Liver (tissue), 9 donors: ENCODE results near the gene EFR3B. TPM values are rescaled to one million over a fixed set of nuclear protein-coding genes. Genes with fewer than 3 reads are reported as not detected.

ENCODE experiments used
- DNase-seq: peaks from one replicate; pipeline ENCODE4 v3.0.0-alpha.2; 2017; ENCODE audit warnings: low spot score
- H3K27ac ChIP-seq, 2 donors: one replicate each; pipeline ENCODE4 v1.7.0; 2013; ENCODE audit warnings: inconsistent platforms in 2 of 2, low read length in 2 of 2, control low read depth in 1 of 2, low read depth in 1 of 2, mild to moderate bottlenecking in 1 of 2
- H3K27me3 ChIP-seq, 4 donors: one replicate each; pipeline versions ENCODE4 v1.6.1 to v1.7.0; 2013; ENCODE audit warnings: low read length in 3 of 4, inconsistent platforms in 1 of 4, mild to moderate bottlenecking in 1 of 4, moderate library complexity in 1 of 4; ENCODE audit not compliant: control insufficient read depth in 4 of 4, insufficient read depth in 4 of 4
- H3K36me3 ChIP-seq, 4 donors: one replicate each; pipeline versions ENCODE4 v1.6.1 to v1.7.0; 2013; ENCODE audit warnings: low read length in 3 of 4, mild to moderate bottlenecking in 3 of 4, low read depth in 1 of 4, moderate library complexity in 1 of 4; ENCODE audit not compliant: control insufficient read depth in 4 of 4, insufficient read depth in 3 of 4
- H3K4me1 ChIP-seq, 4 donors: one replicate each; pipeline versions ENCODE4 v1.6.1 to v1.7.0; 2013; ENCODE audit warnings: low read length in 3 of 4, mild to moderate bottlenecking in 3 of 4, moderate library complexity in 1 of 4; ENCODE audit not compliant: control insufficient read depth in 4 of 4, insufficient read depth in 4 of 4
- H3K4me3 ChIP-seq, 3 donors: one replicate each; pipeline versions ENCODE4 v1.6.1 to v1.7.0; 2013; ENCODE audit warnings: low read length in 3 of 3, control low read depth in 1 of 3, low read depth in 1 of 3, mild to moderate bottlenecking in 1 of 3
- H3K9ac ChIP-seq, 2 donors: one replicate each; pipeline ENCODE4 v1.7.0; 2013; ENCODE audit warnings: low read length in 2 of 2, mild to moderate bottlenecking in 2 of 2, moderate library complexity in 2 of 2, control low read depth in 1 of 2, low read depth in 1 of 2
- H3K9me3 ChIP-seq, 4 donors: one replicate each; pipeline versions ENCODE4 v1.6.1 to v1.7.0; 2013; ENCODE audit warnings: low read length in 3 of 4; ENCODE audit not compliant: control insufficient read depth in 4 of 4
- ATF3 ChIP-seq: IDR thresholded peaks from 2 replicates; pipeline ENCODE4 v1.6.1; 2016; ENCODE audit warnings: antibody characterized with exemption
- CTCF ChIP-seq: fragments of 150-350 bp; IDR thresholded peaks from 2 replicates; pipeline ENCODE4 v1.5.1; 2017; ENCODE audit warnings: improper control_type of control experiment, low read depth, low read length; ENCODE audit not compliant: missing input control
- EGR1 ChIP-seq, 2 donors: IDR thresholded peaks; 2 replicates each; pipeline ENCODE4 v1.6.1; 2016 to 2018; ENCODE audit warnings: antibody characterized with exemption in 2 of 2, low read depth in 2 of 2
- FOXA2 ChIP-seq: IDR thresholded peaks from 2 replicates; pipeline ENCODE4 v1.6.1; 2016; ENCODE audit warnings: antibody characterized with exemption
- GABPA ChIP-seq, 2 donors: IDR thresholded peaks in 1 of 2; conservative IDR thresholded peaks in 1 of 2; 2 replicates each; pipeline ENCODE4 v1.6.1; 2016; ENCODE audit warnings: antibody characterized with exemption in 2 of 2, mild to moderate bottlenecking in 1 of 2, moderate library complexity in 1 of 2
- HNF4A ChIP-seq, 2 donors: conservative IDR thresholded peaks; 2 replicates each; pipeline ENCODE4 v1.6.1; 2016; ENCODE audit warnings: antibody characterized with exemption in 2 of 2, mild to moderate bottlenecking in 2 of 2
- HNF4G ChIP-seq: IDR thresholded peaks from 2 replicates; pipeline ENCODE4 v1.6.1; 2016; ENCODE audit warnings: antibody characterized with exemption
- MAX ChIP-seq: IDR thresholded peaks from 2 replicates; pipeline ENCODE4 v1.6.1; 2016; ENCODE audit warnings: antibody characterized with exemption
- NR2F2 ChIP-seq: IDR thresholded peaks from 2 replicates; pipeline ENCODE4 v1.6.1; 2016; ENCODE audit warnings: antibody characterized with exemption
- RAD21 ChIP-seq, 2 donors: IDR thresholded peaks; 2 replicates each; pipeline ENCODE4 v1.6.1; 2016; ENCODE audit warnings: antibody characterized with exemption in 2 of 2, mild to moderate bottlenecking in 2 of 2
- REST ChIP-seq: IDR thresholded peaks from 2 replicates; pipeline ENCODE4 v1.6.1; 2016; ENCODE audit warnings: antibody characterized with exemption, mild to moderate bottlenecking
- RXRA ChIP-seq, 2 donors: IDR thresholded peaks; 2 replicates each; pipeline ENCODE4 v1.6.1; 2017 to 2018; ENCODE audit warnings: antibody characterized with exemption in 2 of 2, mild to moderate bottlenecking in 1 of 2
- SP1 ChIP-seq: IDR thresholded peaks from 2 replicates; pipeline ENCODE4 v1.6.1; 2018; ENCODE audit warnings: antibody characterized with exemption, mild to moderate bottlenecking
- TAF1 ChIP-seq: conservative IDR thresholded peaks from 2 replicates; pipeline ENCODE4 v1.6.1; 2016; ENCODE audit warnings: antibody characterized with exemption, mild to moderate bottlenecking
- YY1 ChIP-seq: IDR thresholded peaks from 2 replicates; pipeline ENCODE4 v1.6.1; 2016; ENCODE audit warnings: antibody characterized with exemption, mild to moderate bottlenecking
- ZBTB33 ChIP-seq: IDR thresholded peaks from 2 replicates; pipeline ENCODE4 v1.6.1; 2016; ENCODE audit warnings: antibody characterized with exemption
- WGBS: extraction: QIAGEN DNeasy Blood & Tissue Kit; methylation state at CpG from one replicate; pipeline ENCODE4 v1.1.7; 2013; 5-methylcytosine and 5-hydroxymethylcytosine counted together
- polyA plus RNA-seq, 2 donors: library from polyadenylated mRNA; stranded (reverse) in 1 of 2; unstranded in 1 of 2; fragments of 200-250 nt in 1 of 2; fragments of >200 nt in 1 of 2; fragmentation: Nextera tagmentation in 1 of 2; extraction: Ambion mirVana in 1 of 2; gene quantifications; one replicate each; pipeline versions ENCODE4 v1.2.1 to v1.2.3, GENCODE V29; 2013 to 2015
- total RNA-seq, 2 donors: library from RNA; depleted of rRNA; stranded (reverse); fragments of >200 nt; gene quantifications; one replicate each; pipeline ENCODE4 v1.2.3, GENCODE V29; 2014
- donor health status: healthy.
- donor health status: healthy.
- donor health status: healthy.
- donor health status: healthy.
- donor health status: healthy.

The EFR3B gene
- total and polyA plus RNA-seq, 4 donors: 0.05 to 0.33 (median 0.23) TPM

- no peak overlapping the region for H3K27ac ChIP-seq
- no peaks in the 10 kb centered on the region for H3K36me3 ChIP-seq
- H3K4me1 ChIP-seq: no peaks in the 10 kb centered on the region
- H3K4me3 ChIP-seq: no peak overlapping the region
- no peak for TF ChIP-seq GABPA (IDR thresholded peaks at IDR 0.05 in 1 of 2, conservative IDR thresholded peaks at IDR 0.05 in 1 of 2)
- no peak for TF ChIP-seq YY1
- no peak for TF ChIP-seq MAX
- no peak for TF ChIP-seq SP1
- TF ChIP-seq TAF1: no peak
- no peak for TF ChIP-seq RAD21 (IDR thresholded peaks at IDR 0.05)
- no peak for TF ChIP-seq HNF4A (conservative IDR thresholded peaks at IDR 0.05)
- TF ChIP-seq ATF3: no peak
- no peak for TF ChIP-seq REST
- TF ChIP-seq FOXA2: no peak
- TF ChIP-seq RXRA (IDR thresholded peaks at IDR 0.05): no peak
- TF ChIP-seq HNF4G: no peak
- TF ChIP-seq EGR1 (IDR thresholded peaks at IDR 0.05; ENCODE audit: low read depth in 2 of 2): no peak
- TF ChIP-seq CTCF: no peak
- no peaks in the 10 kb centered on the region for H3K27me3 ChIP-seq
- WGBS: 88% methylated on average over 8 of the region's 8 CpGs
- no peak overlapping the region for H3K9ac ChIP-seq
- no peaks in the 10 kb centered on the region for H3K9me3 ChIP-seq
- no peak for DNase-seq
Measured at GRCh38 chr2:25091265-25091664, 49.4 kb downstream of the EFR3B start.

GRCh38 chr2:25098056-25098455 is 56.2 kb downstream of the EFR3B start:
- H3K4me3 ChIP-seq: no peak overlapping the region
- H3K9ac ChIP-seq: no peak overlapping the region
- DNase-seq: no peak
- peak; percentile 41 for TF ChIP-seq NR2F2
- TF ChIP-seq ZBTB33: no peak
- no peaks in the 10 kb centered on the region for H3K4me1 ChIP-seq
- no peaks in the 10 kb centered on the region for H3K36me3 ChIP-seq
- peak overlapping the region; percentile 10 to 29 for H3K27ac ChIP-seq
- no peaks in the 10 kb centered on the region for H3K9me3 ChIP-seq
- H3K27me3 ChIP-seq: no peaks in the 10 kb centered on the region
- 76% methylated on average over 2 of the region's 2 CpGs for WGBS
